HG03521 (cell line): ENCODE data around the gene RBM41.
"Not testable (repeated sequence)": the region's sequence is repeated elsewhere in the genome, so short reads cannot be mapped to it uniquely, and the experiment has no call there.

ENCODE experiments used
- ATAC-seq: cut with Tn5 transposase; IDR thresholded peaks from one replicate; pipeline ENCODE4 v1.9.1; 2021; ENCODE audit warnings: mild to moderate bottlenecking, moderate library complexity; ENCODE audit not compliant: unreplicated experiment

The RBM41 gene

DNA sequence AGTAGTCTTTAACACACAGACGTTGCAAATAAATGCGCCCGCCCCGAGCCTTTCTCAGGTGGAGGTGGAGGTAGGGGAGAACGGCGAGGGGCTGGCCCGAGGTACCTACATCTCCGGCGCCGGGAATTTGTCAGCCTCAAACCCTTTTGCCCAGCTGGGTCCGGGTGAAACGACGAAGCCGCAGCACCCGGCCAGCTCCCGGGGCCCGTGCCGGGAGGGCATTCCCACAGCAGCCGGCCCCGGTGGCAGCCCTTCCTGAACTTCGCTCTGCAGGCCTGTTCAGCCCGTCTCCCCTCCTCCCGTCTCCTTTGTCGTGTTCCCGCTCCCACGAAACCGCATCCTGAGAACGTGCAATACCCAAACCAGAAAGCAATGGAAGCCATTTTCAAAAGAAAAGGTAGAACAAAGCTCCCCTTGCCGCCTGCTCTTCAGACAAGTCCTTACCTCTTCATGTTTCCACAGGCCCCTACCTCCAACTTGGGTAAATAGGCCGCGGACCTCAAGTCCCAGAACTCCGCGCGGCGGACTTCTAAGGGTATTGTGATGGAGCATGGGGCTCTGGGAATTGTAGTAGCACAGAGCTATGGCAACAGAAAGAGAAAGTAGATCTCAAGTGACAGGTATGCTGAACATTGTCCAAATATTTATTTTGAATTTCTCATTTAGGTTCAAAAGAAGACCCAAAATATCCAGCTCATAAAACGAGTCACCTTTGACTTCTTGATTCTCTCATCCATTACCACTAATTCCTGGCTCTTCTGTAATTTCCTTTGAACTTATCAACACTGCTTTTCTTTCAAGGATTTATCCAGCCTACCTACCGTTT lies at the start of gene RBM41:
Gene RBM41, minus strand, starts transcription at position 501 of the 826 bp plus-strand sequence. Its CDS starts 49 bp downstream, at position 452.
- peak; percentile 100 for ATAC-seq

DNA sequence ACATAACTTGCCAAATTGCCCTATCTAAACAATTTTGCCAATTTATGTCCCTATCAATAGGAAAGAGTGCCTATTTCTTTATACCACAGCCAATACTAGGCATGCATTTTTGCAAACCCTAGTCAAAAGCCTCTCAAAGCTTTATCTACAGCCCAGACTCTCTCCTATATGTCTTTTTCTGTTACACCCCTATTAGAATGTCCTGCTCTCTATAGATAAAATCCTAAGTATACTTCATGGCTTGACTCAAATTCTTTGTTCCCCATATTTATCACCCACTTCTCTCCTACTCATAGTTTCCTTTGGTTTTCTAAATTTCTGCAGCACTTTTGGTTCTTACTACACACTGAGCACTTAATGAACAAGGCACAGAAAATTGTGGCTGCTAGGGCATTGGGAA lies 49.6 kb upstream of the RBM41 start:
- ATAC-seq: no peak

DNA sequence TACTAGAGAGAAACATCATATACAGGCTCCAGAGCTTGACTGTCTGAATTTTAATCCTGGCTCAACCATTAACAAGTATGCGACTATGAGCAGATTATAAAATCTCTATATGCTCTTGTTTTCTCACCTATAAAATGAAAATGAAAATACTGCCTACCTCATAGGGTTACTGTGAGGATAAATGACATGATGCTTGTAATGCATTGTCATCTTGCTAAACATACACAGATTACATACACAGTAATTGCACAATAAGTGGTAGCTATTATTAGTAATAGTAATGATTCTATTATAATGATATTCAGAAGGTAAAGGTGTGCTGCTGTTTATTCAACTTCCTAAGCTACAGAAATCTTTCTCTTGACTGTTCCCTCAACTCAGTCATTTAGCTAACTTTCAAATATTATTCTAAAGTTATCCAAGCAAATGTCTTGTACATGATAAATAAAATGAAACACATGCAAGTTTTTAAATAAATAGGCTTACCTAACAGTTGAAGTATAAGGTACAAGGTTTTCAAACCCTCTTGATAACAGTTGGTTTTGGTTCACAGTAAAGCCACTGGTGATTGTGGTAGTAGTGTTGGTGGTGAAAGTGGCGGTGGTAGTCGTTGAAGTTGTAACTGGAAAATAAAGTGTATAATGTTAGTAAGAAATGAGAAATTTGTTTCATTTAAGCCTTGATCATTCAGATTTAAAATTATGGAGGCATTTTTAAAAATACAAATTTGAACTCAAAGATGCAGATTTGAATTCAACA lies 48.7 kb upstream of the RBM41 start:
- no peak for ATAC-seq

DNA sequence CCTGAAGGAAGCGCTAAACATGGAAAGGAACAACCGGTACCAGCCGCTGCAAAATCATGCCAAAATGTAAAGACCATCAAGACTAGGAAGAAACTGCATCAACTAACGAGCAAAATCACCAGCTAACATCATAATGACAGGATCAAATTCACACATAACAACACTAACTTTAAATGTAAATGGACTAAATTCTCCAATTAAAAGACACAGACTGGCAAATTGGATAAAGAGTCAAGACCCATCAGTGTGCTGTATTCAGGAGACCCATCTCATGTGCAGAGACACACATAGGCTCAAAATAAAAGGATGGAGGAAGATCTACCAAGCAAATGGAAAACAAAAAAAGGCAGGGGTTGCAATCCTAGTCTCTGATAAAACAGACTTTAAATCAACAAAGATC lies 39.0 kb upstream of the RBM41 start:
- ATAC-seq: not testable (repeated sequence)

DNA sequence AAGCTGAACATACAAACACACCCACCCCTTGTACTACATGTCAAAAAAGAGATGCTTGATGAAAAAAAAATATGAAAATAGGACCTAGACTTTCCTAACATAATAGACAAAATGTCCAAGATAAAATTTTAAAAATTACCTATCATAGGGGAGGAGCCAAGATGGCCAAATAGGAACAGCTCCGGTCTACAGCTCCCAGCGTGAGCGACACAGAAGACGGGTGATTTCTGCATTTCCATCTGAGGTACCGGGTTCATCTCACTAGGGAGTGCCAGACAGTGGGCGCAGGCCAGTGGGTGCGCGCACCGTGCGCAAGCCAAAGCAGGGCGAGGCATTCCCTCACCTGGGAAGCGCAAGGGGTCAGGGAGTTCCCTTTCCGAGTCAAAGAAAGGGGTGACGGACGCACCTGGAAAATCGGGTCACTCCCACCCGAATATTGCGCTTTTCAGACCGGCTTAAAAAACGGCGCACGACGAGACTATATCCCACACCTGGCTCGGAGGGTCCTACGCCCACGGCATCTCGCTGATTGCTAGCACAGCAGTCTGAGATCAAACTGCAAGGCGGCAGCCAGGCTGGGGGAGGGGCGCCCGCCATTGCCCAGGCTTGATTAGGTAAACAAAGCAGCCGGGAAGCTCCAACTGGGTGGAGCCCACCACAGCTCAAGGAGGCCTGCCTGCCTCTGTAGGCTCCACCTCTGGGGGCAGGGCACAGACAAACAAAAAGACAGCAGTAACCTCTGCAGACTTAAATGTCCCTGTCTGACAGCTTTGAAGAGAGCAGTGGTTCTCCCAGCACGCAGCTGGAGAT lies 37.2 kb upstream of the RBM41 start:
- not testable (repeated sequence) for ATAC-seq

DNA sequence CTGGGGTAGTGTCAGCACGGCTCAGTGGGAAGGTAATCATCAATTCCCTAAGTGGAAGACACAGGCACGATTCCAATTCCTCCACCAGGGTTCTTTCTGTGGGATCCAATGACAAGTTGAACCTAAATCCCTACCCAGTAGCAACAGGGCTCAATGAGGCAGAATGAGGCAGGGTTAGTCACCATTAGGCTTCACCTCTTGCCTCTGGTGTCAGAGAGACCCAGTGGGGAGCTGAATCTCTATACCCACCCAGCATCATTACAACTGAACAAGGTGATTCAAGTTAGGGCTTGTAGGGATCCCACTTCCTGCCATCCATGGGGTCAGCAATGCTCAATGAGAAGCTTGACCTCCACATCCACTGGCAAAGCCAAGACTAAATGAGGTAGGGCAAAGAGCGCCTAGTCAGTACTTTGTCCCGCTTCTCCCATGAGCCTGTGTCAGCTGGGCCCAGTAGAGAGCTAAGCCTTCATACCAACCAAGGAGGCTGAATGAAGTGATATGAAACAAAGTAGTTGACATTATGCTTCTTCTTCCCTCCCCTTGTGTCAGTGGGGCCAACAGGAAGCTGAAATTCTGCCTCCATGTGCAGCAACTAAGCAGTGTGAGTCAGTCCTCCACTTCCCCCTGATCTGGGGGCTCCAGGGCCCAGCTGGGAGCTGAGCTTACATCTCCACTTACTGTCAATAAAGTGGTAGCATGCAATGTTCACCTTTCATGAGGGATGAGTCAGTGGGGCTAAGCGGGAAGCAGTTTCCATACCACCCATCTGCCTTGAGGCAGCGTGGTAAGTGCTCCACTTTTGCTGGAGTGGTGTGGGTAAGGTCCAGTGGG lies 36.4 kb upstream of the RBM41 start:
- no peak for ATAC-seq

DNA sequence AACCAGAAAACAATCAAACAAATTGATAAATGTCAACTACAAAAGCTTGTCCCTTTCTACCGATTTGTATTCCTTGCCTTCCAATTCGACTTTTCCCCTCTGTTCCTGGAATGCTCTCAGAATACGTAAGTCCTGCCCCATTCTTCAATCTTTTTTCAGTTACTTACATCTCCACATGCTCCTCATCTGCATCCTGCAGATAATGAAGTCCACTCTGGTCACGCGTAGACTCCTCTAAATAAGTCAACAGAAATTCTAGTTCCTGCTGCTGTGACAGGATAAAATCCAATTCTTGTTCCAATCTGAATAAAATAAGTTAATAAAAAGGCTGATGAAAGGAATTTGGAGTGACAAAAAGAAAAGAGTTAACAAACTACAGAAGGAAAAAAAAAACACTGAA lies 34.4 kb upstream of the RBM41 start:
- ATAC-seq: no peak

DNA sequence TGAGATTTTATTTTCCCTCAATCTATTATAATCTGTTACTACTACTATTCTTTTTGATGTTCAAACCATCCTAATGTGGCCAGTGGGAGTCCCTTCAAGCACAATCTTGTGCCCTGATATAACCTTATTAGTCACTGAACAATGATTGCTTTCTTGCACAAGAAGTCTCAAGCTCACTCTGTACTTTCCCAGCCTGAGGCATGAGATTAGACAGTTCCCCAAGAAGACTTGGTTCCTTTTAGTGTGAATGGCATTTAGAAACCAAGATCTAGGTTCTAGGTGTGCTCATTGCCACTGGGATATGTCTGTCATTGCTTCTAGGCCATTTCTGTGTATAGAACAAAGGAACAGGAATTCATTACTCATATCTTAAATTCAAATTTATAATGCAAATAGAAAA lies 28.0 kb upstream of the RBM41 start:
- no peak for ATAC-seq

DNA sequence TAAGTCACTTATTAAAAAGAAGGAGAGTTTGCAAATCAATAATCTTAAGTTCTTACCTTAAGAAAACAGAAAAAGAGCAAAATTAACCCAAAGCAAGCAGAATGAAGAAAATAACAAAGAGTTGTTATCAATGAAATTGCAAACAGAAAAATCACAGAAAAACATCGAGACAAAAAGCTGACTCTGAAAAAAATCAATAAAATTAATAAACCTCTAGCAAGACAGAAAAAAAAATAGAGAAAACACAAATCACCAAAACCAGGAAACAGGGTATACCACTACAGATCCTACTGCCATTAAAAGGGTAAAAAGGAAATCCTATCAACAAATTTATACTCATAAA lies 17.3 kb upstream of the RBM41 start:
- ATAC-seq: no peak

DNA sequence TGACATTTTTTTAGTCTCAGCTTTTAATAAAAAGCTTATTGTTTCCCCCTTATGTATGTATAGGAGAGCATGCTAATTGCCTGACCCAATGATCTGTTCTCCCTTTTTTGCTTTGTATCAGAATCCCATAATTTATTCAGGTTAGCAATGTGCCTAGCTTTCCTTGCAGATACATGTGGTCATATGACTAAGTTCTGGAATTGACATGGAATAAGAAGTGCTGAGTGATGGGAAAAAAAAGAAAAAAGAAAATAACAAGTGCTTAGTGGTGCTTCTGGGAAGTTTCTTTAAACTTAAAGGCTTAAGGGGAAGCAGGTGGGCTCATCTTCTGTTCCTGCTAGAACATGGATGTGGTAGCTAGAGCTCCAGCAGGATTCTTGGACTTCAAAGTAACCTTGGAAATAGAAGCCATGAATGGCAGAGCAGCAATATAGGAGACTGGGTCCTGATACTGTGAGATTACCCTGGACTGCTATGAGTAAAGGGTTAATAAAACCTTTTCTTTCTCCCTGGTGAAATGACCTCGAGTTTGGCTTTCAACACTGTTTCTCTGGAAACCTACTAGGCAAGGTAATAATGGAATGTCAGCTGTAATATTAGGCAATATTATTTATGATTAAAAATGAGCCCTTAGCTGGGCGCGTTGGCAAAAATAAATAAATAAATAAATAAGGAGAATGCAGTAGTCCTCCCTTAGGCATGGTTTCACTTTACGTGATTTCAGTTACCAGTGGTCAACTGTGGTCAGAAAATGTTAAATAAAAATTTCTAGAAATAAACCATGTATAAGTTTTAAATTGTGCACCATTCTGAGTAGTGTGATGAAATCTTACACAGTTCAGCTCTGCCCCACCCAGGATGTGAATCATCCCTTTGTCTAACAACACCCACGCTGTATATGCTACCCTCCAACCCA lies 16.7 kb upstream of the RBM41 start:
- ATAC-seq: no peak

DNA sequence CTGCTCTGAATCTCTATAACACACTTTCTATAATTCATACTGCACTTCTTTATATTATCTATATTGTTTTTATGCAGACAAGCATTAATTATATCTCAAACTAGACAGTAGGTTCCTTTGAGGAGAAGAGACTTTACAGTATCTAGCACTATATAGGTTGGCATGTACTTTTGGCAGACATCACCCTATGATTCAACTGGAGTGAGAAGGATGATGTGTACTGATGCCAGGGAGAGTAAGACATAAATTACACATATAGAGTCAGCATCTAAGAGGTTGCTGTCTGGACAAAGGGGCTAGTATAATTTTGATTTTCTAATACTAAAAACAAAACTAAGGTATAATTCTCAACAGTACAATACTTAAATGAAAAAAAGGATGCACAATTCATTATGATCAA lies 5.1 kb upstream of the RBM41 start:
- no peak for ATAC-seq

DNA sequence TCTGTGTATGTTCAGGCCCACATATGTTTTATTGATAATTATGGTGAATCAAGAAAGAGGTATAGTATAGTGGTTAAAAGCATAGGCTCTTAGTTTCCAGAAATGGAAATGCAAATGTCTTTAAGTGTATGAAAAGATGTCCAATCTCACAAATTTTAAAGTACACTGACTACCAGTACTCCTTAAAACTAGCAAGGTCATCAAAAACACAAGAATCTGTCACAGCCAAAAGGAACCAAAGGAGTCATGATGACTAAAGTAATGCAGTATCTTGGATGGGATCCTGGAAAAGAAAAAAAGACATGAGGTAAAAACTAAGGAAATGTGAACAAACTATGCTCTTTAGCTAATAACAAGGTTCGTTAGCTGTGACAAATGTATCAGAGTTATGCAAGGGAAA lies 661 bp upstream of the RBM41 start:
- no peak for ATAC-seq

DNA sequence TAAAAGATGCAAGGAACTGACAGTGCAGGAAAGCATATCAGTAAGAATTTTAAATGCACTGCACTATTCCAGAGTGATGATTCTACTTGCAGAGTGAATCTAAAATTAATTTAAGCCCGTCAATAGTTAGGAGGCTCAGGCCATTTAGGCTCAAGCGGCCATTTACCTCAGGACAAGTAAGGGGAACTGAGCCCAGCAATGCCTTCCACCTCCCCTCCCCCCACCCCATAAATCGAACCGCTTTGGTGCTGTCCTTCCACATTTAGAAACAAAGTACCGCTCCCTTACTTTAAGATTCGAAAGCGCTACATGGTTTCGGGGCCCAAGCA lies 665 bp downstream of the RBM41 start:
- ATAC-seq: no peak

DNA sequence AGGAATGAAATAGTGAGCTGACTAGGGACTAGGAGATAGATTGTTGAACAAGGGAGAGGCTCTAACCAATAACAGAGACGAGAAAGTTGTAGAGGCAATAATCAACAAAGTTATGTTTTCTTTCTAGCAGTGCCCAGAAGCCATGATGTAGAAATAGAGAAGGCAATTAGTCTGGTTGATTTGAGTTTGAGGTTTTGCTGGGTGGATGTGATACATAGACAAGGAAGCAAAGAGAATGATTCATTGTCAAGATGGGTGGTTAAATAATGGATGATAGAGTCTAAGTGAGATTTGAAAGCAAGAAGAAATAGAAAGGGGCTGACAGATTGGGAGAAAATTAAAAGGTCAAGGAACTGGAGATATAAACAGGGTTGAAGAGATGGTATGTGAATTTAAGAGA lies 11.2 kb downstream of the RBM41 start:
- no peak for ATAC-seq

DNA sequence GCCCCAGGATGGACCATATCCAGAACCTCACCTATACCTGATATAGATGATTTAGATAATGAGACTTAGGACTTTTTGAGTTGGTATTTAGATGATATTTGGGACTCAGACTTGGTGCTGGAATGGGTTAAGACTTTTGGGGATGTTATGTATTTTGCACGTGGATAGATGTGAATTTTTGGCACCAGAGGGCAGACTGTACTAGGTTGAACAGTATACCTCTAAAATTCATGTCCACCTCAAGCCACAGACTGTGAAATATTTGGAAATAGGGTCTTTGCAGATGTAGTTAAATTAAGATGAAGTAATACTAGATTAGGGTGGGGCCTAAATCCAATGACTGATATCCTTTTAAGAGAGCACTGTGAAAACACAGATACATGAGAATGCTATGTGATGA lies 15.6 kb downstream of the RBM41 start:
- no peak for ATAC-seq

DNA sequence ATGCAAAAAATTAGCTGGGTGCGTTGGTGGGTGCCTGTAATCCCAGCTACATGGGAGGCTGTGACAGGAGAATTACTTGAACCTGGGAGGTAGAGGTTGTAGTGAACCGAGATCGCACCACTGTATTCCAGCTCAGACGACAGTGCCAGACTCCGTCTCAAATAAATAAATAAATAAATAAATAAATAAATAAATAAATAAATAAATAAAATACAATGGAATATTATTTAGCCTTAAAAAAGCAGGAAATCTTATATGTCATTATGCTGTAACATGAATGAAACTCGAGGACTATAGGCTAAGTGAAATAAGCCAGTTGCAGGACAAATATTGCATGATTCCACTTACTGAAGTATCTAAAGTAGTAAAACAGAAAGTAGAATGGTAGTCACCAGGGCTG lies 42.5 kb downstream of the RBM41 start:
- ATAC-seq: no peak

DNA sequence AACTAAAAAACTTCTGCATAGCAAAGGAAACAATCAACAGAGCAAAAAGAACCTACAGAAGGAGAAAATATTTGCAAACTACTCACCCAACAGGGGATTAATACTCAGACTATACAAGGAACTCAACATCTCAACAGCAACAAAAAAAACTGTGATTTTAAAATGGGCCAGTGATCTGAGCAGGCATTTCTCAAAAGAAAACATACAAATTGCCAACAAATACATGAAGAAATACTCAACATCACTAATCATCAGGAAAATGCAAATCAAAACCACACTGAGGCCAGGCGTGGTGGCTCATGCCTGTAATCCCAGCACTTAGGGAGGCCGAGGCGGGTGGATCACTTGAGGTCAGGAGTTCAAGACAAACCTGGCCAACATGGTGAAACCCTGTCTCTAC lies 60.9 kb downstream of the RBM41 start:
- not testable (repeated sequence) for ATAC-seq

DNA sequence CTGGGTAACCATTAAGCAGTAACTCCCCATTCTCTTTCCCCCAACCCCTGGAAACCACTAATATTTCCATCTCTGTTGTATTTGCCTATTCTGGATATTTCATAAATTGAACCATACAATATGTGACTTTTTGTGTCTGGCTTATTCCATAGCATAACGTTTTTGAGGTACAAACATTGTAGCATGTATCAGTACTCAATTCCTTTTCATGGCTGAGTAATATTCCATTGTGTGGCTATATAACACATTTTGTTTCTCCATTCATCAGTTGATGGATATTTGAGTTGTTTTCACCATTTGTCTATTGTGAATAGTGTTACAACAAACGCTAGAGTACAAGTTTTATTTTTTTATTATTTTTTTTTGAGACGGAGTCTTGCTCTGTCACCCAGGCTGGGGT lies 63.6 kb downstream of the RBM41 start:
- no peak for ATAC-seq

DNA sequence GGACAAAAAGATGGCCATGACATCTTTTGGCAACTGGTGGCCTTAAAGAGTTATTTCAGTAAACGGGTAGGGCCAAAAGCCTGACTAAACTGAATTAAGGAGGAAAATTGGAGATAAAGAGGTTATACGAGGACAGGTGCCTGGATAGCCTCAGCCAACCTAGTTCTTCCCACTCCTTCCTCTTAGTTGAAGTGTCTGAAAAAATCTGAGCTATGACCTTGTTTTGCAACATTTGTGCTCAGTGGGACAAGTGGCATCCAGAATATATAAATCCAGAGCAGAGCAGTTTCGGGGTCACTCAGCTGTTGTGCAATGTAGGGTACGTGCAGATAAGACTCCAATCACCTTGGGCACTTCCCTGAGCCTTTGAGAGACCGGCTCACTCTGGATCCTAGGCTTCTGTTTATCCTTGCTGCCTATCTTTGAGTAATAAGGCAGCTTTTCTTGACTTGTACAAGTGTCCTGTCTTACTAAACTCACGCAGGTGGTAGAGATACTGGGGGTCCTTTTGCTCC lies 68.4 kb downstream of the RBM41 start:
- no peak for ATAC-seq

DNA sequence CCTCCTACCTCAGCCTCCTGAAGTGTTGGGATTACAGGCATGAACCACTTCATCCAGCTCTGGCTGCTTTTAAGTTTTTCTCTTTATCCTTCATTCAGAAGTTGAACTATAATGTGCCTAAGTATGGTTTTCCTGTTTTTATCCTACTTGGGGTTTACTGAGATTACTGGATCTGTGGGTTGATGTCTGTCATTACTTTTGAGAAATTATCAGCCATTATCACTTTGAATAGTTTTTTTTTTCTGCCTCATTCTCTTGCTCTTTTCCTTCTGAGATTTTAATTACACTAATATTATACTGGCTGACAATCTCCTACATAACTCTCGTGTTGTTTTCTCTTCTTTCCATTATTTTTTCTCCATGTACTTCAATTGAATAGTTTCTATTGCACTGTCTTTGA lies 71.0 kb downstream of the RBM41 start:
- ATAC-seq: no peak
